ENCODE measurements around the gene PTPRJ.
A peak's percentile ranks its signal among the peaks of the same experiment; 100 is the strongest.

DNA sequence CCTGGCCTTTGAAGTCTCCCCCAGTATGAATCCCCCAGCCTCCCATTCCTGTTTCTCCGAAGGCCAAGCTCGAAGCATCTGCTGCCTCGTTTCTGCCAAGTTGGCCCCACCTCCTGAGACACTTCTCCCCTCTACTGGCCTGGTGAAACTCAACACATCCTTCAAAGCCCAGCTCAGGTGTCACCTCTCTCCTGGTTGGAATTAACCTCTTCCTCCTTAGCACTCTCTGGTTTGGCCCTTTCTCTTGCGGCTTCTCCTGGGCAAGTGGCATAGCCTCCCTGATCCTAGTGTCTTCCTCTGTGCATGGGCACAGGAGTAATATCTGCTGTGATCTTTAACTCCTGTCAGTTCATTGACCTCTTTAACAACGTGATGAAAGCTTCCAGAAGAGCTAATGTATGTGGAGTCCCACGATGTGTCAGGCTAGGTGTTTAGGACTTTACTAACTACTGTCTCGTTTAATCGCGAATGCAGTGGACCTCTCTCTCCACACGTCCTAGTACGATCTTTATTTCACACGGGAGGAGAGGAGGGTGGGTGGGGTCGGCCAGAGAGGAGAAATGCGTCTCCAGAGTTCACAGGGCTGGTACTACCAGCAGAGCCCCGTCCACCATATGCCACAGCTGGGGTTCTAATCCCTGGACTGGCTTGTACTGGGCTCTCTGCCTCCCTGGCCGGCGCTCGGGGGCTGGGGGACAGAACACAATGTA lies 826 bp upstream of the PTPRJ start:
- TF ChIP-seq, protein P1, sequence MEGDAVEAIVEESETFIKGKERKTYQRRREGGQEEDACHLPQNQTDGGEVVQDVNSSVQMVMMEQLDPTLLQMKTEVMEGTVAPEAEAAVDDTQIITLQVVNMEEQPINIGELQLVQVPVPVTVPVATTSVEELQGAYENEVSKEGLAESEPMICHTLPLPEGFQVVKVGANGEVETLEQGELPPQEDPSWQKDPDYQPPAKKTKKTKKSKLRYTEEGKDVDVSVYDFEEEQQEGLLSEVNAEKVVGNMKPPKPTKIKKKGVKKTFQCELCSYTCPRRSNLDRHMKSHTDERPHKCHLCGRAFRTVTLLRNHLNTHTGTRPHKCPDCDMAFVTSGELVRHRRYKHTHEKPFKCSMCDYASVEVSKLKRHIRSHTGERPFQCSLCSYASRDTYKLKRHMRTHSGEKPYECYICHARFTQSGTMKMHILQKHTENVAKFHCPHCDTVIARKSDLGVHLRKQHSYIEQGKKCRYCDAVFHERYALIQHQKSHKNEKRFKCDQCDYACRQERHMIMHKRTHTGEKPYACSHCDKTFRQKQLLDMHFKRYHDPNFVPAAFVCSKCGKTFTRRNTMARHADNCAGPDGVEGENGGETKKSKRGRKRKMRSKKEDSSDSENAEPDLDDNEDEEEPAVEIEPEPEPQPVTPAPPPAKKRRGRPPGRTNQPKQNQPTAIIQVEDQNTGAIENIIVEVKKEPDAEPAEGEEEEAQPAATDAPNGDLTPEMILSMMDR (IDR thresholded peaks at IDR 0.05; ENCODE audit: low read depth, low read length, missing input control): no peak
- TF ChIP-seq, protein P2, sequence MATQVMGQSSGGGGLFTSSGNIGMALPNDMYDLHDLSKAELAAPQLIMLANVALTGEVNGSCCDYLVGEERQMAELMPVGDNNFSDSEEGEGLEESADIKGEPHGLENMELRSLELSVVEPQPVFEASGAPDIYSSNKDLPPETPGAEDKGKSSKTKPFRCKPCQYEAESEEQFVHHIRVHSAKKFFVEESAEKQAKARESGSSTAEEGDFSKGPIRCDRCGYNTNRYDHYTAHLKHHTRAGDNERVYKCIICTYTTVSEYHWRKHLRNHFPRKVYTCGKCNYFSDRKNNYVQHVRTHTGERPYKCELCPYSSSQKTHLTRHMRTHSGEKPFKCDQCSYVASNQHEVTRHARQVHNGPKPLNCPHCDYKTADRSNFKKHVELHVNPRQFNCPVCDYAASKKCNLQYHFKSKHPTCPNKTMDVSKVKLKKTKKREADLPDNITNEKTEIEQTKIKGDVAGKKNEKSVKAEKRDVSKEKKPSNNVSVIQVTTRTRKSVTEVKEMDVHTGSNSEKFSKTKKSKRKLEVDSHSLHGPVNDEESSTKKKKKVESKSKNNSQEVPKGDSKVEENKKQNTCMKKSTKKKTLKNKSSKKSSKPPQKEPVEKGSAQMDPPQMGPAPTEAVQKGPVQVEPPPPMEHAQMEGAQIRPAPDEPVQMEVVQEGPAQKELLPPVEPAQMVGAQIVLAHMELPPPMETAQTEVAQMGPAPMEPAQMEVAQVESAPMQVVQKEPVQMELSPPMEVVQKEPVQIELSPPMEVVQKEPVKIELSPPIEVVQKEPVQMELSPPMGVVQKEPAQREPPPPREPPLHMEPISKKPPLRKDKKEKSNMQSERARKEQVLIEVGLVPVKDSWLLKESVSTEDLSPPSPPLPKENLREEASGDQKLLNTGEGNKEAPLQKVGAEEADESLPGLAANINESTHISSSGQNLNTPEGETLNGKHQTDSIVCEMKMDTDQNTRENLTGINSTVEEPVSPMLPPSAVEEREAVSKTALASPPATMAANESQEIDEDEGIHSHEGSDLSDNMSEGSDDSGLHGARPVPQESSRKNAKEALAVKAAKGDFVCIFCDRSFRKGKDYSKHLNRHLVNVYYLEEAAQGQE (IDR thresholded peaks at IDR 0.05): no peak
- peak; percentile 41 to 62 for TF ChIP-seq RXRA (IDR thresholded peaks at IDR 0.05)
- TF ChIP-seq EGR1 (IDR thresholded peaks at IDR 0.05; ENCODE audit: low read depth in 2 of 2): no peak
- no peak for TF ChIP-seq RAD21 (IDR thresholded peaks at IDR 0.05)
- TF ChIP-seq, protein P3, sequence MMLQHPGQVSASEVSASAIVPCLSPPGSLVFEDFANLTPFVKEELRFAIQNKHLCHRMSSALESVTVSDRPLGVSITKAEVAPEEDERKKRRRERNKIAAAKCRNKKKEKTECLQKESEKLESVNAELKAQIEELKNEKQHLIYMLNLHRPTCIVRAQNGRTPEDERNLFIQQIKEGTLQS (IDR thresholded peaks at IDR 0.05): no peak
- no peak for TF ChIP-seq TAF1 (conservative IDR thresholded peaks at IDR 0.05)
- TF ChIP-seq, protein P4, sequence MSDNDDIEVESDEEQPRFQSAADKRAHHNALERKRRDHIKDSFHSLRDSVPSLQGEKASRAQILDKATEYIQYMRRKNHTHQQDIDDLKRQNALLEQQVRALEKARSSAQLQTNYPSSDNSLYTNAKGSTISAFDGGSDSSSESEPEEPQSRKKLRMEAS (IDR thresholded peaks at IDR 0.05): no peak

All from liver (tissue), 3 donors.